ENCODE measurements around the gene PGM2.
"Not testable (repeated sequence)": the region's sequence is repeated elsewhere in the genome, so short reads cannot be mapped to it uniquely, and the experiment has no call there.

The PGM2 gene

DNA sequence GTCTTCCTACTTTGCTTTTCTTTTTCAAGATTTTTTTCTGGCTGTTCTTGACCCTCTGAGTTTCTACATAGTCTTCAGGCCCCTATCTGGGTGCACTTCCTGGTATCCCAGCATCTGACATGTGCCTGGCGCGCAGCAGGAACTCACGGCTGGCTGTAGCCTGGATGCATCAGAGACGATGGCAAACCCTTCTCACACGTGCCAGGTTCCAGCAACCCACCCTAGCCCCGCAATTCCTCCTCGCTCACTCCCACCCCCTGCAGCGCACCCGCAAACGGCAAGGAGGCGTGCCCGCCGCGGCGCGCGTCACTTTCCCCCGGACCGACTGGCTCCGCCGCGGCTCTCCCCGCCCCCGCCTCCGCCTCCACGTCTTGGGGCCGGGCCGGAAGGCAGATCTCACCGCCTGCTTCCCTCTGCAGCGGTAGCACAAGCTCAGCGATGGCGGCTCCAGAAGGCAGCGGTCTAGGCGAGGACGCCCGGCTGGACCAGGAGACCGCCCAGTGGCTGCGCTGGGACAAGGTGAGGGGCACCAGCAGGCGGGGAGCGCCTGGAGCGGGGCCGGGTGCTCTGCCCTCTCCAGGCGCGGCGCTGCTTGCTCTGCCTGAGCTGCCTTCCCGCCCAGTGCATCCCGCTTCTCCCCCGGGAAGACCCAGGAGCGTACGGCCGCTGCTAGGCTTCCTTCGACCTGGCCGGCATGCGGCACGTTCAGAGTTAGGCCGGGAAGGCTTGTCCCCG is at the start of gene PGM2:
Gene PGM2 (plus strand): TSS at position 392 of the 735 bp plus-strand sequence. CDS start 47 bp downstream, at position 439.
- peak; percentile 94 for DNase-seq (ENCODE audit: low read depth, low spot score)

DNA sequence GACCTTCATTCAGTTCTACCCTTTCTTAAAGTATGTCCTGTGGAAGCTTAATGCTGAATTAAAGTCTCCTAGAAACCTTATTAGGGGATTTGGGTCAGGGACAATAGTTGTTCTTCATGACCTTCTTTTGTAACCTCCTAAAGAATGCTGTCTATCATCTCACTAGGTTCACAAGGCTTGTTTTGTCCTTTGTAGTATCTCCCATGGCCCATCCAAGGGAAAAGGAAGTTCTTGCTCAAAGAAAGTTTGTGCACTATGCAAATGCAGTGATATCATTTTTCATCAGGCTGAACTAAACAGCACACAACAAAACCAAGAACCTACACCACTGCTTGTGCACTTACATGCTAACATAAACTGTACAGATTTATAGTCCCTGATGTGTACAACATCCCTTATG is 46.6 kb upstream of the PGM2 start:
- no peak for DNase-seq (ENCODE audit: low read depth, low spot score)

DNA sequence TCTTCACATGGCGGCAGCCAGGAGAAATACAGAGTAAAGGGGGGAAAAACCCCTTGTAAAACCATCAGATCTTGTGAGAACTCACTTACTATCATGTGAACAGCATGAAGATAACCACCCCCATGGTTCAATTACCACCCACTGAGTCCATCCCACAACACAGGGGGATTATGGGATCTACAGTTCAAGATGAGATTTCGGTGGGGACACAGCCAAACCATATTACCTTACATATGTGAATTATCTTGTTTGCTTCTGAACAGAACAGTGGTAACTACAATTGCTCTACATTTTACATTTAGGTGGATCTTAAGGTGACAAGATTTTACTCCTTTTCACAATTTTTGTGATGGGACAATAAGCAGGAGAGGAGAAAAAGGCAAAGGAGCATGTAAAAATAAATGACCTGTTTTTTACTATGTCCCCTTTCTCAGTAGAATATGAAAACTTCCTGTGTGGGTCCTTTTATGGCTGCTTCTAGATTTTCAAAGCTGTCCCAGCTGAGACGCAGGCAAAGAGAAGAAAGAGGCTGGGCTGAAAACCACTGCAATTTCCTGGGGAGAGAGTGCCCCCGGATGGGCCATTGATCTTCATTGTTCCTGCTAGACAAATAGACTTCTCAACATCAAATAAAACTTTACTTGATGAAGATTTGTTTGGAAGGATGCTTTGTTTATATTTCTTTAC is 45.9 kb upstream of the PGM2 start:
- DNase-seq (ENCODE audit: low read depth, low spot score), result peak; percentile 18

DNA sequence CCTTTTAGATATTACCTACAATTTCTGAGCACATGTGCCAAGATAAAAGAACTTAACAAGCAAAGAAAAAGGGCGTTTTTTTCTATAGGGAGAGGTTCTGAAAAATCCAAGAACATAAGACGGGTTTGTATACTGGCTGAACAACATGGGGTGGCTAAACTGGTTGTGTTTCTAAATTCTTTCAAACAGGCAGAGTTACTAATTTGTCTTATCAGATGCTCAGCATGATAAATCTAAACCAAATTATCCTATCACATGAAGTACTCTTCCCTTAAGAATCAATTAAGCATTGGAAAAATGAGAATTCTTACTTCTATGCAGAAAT is 45.4 kb upstream of the PGM2 start:
- DNase-seq (ENCODE audit: low read depth, low spot score), result no peak

DNA sequence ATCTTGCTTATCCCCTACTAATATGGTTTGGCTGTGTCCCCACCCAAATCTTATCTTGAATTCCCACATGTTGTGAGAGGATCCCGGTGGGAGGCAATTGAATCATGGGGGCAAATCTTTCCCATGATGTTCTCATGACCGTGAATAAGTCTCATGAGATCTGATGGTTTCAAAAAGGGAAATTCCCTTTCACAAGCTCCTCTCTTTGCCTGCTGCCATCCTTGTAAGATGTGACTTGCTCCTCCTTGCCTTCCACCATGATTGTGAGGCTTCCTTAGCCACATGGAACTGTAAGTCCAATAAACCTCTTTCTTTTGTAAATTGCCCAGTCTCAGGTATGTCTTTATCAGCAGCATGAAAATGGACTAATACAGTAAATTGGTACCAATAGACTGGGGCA is 40.2 kb upstream of the PGM2 start:
- not testable (repeated sequence) for DNase-seq (ENCODE audit: low read depth, low spot score)

DNA sequence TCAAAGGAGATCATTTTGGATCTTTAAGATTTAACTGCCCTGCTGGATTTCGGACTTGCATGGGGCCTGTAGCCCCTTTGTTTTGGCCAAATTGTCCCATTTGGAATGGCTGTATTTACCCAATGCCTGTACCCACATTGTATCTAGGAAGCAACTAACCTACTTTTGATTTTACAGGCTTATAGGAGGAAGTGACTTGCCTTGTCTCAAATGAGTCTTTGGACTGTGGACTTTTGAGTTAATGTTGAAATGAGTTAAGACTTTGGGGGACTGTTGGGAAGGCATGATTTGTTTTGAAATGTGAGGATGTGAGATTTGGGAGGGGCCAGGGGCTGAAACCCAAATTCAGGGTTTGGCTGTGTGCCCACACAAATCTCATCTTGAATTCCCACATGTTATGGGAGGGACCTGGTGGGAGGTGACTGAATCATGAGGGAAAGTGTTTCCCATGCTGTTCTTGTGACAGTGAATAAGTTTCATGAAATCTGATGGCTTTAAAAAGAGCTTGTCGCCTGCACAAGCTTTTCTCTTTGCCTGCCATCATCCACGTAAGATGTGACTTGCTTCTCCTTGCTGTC is 38.5 kb upstream of the PGM2 start:
- DNase-seq (ENCODE audit: low read depth, low spot score), result not testable (repeated sequence)

DNA sequence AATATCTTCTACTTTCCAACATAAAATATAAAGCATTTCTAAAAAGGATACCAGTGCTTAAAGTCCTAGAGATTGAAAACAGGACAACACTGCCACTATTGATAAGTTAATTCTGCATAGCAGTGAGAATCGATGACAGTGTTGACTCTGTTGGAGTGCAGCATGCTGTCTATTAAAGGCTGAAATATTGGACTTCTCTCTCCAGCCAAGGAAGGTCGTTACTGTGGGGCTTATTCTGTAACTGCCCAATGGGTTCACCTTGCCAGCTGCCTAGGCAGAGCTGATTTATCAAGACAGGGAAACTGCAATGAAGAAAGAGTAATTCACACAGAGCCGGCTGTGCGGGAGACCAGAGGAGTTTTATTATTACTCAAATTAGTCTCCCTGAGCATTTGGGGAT is 37.7 kb upstream of the PGM2 start:
- DNase-seq (ENCODE audit: low read depth, low spot score), result no peak

DNA sequence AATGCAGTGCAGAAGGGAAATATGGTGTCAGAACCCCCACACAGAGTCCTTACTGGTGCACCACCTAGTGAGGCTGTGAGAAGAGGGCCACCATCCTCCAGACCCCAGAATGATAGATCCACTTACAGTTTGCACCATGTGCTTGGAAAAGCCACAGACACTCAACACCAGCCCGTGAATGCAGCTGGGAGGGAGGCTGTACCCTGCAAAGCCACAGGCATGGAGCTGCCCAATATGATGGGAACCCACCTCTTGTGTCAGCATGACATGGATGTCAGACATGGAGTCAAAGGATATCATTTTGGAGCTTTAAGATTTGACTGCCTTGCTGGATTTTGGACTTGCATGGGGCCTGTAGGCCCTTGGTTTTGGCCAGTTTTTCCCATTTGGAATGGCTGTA is 34.2 kb upstream of the PGM2 start:
- no peak for DNase-seq (ENCODE audit: low read depth, low spot score)

DNA sequence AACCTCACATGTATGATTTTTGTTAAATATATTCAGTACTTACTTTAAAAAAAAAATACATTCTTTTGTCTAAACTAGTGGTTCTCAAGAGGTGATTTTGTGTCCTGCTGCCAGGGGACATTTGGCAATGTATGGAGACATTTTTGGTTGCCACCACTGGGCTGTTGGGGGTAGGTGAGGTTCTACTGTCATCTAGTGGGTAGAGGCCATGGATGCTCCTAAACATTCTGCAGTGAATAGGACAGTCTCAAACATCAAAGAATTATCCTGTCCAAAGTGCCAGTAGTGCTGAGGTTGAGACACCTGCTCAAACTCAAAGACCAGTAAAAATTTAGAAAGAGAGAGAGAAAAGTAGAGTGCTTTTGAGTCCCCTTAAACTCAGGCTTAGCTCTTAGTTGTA is 32.9 kb upstream of the PGM2 start:
- peak; percentile 22 for DNase-seq (ENCODE audit: low read depth, low spot score)

DNA sequence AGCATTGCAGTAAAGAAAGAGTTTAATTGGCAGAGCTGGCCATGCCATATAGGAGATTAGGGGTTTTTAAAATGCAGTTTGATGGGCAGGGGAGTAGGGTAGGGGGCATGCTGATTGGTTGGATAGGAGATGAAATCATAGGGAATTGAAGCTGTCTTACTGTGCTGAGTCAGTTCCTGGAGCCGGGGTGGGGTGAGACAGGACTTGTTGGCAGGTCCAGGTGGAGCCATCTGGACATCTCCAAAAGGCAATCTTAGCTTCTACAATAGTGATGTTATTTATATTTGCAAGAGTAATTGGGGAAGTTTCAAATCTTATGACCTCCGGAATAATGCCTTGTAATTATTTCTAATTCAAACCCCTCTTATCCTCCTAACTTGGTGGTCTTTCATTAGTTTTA is 32.4 kb upstream of the PGM2 start:
- DNase-seq (ENCODE audit: low read depth, low spot score), result no peak

DNA sequence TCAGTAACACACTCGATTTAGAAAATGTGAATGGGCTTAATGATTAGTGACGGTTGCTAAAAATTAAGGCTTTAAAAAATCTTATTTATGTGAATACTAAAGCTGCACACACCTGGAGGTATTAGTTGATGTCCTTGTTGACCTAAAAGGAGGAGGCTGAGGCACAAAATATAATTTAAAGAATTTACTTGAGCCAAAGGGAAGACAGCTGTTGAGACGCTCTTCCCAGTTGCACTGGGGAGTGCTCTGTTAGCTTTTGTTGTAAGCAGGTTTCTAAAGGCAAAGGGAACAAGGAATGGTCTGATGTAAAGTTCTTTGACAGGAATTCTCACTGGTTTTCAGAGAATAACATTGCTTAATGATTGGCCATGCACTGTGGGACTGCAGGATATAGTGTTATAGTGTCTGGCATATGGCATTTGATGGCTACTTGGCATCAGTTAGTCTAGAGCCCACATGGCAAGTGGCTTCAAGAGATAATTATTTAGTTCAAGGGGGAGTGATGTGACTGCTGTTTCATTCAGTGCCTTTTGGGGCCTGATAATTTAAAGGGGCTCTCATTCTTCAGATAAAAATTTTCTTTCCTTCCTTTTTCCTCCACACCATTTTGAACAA is 30.8 kb upstream of the PGM2 start:
- no peak for DNase-seq (ENCODE audit: low read depth, low spot score)

DNA sequence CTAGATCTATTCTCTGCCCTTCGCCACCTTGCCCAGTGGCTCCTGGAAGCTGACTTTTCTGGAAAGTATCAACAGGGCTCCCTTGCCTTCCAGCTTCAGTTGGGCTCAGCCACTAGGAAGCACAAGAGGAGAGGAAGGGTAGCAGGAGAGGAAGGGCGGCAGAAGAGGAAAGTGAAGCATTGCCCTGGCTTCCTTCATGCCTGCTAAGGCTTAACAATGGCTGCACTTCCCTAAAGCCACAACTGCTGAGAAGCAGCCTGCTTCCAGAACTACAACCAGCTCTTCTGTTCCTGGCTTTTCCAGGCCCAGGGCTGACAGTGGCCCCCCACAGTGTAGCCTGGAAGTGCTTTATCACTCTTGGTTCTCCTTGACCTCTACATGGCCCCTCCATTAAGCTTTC is 29.1 kb upstream of the PGM2 start:
- DNase-seq (ENCODE audit: low read depth, low spot score), result no peak

DNA sequence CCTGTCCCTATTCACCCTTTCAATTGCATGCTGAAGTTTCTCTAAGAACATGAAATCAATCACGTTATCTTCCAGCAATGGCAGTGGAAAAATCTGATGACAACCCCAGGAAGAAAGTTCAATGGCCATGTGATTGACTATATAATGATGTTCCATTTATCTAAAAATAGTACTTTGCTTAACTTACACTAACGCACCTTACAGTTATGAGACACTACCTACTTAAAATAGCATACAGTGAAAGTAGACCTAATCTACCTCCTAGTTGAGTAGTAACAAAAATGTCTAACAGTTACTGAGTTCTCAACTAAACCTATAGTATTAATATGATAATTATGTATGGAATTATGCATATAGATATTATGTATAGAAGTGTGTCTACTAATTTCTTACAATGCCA is 28.6 kb upstream of the PGM2 start:
- DNase-seq (ENCODE audit: low read depth, low spot score), result no peak

DNA sequence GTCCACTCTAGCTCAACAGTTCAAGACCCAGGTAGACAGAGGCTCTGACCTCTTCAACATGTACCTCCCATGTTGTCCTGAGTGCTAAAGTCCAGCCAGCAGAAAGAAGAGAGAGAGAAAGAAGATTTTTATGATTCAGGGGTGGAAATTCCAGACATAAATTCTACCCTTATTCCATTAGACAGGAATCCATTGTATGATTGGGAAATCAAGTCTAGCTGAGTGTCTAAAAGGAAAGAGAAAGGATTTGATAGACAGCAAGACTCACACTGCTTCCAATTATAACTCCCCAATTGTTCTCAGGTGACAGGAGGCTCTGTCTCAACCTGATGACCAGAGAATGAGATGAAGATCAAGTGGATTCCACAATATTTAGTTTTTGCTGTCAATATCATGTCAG is 27.9 kb upstream of the PGM2 start:
- DNase-seq (ENCODE audit: low read depth, low spot score), result no peak

DNA sequence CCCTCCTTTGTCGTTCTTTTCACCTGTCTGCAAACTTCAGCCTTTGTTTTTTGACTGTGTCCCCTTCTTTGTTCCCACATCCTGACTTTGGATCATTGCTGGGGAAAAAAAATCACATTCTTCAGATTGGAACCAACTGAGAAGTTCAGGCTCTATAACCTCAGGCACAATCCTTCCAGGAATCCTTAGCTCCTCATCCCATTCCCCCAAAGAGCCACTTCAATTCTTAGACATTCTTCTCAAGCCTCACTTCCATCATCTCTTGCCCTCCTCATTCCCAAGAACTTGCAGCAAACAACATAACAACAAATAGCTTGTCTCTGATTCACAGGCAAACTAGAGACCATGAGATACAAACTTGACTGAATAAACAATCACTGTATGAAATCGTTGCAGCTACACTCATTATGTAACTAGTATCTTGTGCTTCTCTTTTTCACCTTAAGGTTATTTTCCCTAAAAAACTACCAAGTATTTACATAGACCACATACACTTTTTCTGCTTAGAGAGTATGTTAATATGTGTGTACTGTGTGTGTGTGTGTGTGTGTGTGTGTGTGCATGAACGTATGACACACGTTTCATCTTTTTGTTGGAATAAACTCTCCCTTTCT is 26.4 kb upstream of the PGM2 start:
- DNase-seq (ENCODE audit: low read depth, low spot score), result peak; percentile 7

DNA sequence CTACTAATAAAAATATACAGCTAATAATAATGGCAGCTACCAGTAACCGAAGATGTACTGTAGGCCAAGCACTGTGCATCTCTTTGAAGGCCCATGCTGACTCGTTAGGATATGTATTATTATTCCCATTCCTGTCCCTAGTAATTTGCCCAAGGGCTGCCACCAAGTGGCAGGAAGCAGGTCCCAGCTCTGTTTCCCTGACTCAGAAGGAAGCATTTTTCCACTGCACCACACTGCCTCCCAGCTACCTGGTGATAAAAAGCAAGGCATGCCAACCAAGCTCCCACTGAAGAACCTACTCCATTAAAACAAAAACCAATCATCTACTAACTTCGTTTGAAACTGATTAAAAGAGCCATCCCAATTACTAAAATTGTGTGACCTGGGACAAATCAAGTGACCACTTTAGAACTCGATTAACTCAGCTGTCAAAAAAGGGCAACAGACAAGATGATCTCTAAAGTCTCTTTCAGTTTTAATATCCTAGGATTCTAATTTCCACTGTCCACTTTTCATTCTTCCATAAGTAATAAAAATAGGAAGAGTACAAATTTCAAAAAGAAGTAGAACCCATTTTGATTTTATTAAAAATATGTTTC is 24.3 kb upstream of the PGM2 start:
- peak; percentile 82 for DNase-seq (ENCODE audit: low read depth, low spot score)

DNA sequence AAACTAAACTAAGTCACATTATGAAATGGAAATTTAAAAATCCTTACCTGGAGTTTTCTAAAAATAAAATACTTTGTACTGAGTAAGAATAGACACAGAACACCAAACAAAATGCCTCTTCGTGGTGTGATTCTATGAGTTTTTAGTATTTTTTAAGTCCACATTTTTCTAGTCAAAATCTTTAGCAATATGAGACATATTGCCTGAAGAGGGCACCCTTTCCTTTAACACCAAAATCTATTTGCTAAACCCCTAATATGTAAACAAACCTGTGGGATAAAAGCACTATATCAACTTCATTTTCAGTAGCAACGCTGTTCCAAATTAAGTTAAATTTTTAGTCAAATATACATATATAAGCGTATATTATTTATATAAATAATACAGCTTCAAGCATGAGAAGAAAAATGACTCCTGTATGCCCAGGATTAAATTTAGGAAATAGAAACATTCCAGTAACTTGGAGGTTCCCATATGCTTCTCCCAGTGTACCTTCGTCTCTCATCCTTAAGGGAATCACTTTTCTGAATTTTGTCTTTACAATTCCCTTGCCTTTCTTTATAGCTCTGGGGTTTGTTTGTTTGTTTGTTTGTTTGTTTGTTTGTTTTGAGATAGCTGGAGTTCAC is 23.0 kb upstream of the PGM2 start:
- DNase-seq (ENCODE audit: low read depth, low spot score), result peak; percentile 60

DNA sequence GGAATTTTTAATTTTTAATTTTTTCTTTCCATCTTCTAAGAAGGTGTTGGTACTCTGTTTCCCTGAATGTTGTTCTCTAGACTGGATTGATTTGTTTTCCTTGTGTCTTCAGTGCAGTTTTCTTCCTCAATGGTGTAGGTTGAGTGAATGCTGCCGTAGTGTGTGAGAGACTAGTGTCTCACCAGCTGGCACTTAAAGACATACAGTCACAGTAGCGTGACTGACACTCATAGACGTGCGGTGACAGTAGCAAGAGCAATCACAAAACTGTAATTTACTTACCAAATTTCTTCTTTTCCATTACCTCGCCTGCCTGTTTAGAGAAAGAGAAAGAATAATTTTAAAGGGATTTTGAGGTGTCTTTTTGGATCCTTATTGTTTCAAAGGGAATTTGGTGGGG is 21.4 kb upstream of the PGM2 start:
- no peak for DNase-seq (ENCODE audit: low read depth, low spot score)

DNA sequence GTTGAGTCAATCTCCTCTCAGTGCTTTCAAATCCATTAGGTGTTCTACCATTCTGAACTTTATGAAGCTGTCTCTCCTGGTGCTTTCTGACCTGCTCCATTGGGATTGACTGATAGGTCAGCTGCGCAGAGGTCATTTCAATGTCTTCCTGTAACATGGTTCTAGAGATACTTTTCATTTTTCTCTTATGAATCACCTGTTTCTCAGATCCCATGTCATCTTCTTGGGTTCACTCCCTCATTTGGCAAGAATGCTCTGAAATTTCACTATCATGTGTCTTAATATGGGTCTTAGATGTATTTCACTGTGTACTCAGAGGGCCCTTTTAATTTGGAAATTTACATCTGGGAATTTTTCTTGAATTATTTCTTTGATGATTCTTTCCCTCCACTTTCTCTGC is 13.8 kb upstream of the PGM2 start:
- DNase-seq (ENCODE audit: low read depth, low spot score), result peak; percentile 11

DNA sequence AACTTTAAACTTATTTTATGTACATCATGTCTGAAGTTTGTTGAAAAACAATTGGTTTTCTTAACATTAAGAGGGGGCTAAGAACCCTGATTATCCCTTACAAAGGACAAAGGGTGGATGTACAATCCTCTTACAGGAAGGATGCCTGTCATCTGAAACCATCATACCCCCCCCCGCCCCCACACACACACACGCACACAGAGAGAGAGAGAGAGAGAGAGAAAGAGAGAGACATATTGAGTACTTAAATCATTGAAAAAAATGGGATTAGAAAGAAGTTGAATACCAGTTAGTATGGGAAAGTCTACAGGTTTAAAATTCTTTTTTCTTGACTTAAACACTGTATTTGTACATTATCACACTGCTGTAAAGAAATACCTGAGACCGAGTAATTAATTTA is 10.9 kb upstream of the PGM2 start:
- no peak for DNase-seq (ENCODE audit: low read depth, low spot score)

DNA sequence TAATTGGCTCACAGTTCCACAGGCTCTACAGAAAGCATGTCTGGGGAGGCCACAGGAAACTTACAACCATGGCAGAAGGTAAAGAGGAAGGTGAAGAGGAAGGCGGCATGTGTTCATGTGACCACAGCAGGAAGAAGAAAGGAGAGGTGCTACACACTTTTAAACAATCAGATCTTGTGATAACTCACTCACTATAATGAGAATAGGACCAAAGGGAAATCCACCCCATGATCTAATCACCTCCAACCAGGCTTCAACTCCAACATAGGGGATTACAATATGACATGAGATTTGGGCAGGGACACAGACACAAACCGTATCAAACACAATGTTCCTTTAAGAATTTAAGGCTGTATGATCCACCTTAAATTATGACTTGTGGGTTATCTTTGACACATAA is 10.5 kb upstream of the PGM2 start:
- DNase-seq (ENCODE audit: low read depth, low spot score), result no peak

DNA sequence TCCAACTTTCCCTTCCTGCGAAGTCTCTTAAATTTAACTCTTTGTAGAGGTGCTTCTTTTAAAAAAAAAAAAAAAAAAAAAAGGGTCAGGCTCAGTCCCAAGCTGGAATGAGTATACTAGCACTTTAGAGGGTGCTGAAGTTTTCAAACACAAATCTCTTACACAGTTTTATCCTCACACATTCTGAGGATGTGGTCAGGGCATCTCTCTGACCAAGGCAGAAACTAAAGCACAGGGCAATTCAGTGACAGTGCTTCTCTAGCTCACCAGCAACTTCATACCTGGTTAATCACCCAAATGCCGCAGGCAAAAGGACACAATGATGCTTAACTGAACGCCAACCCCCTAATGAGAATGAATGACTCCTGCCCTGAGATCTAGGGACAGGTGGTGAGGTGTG is 9.8 kb upstream of the PGM2 start:
- no peak for DNase-seq (ENCODE audit: low read depth, low spot score)

Data from astrocyte of the hippocampus (primary cell).